ENCODE measurements around the gene TSSK6.

Gene TSSK6

GRCh38 chr19:19544257-19544953 is 29.1 kb upstream of the TSSK6 start:
- DNase-seq = no peak

- DNase-seq = no peak
Observed at GRCh38 chr19:19543640-19544039, 28.3 kb upstream of the TSSK6 start.

- no peak for DNase-seq
Observed at GRCh38 chr19:19543101-19543500, 27.8 kb upstream of the TSSK6 start.

- DNase-seq = no peak
Observed at GRCh38 chr19:19542507-19542906, 27.2 kb upstream of the TSSK6 start.

- DNase-seq = no peak
Observed at GRCh38 chr19:19541616-19542015, 26.3 kb upstream of the TSSK6 start.

GRCh38 chr19:19540715-19541515 is 25.6 kb upstream of the TSSK6 start:
- DNase-seq = peak in 1 of 2 experiments; percentile 14

- no peak for DNase-seq
Observed at GRCh38 chr19:19540064-19540714, 24.8 kb upstream of the TSSK6 start.

GRCh38 chr19:19539698-19540063 is 24.3 kb upstream of the TSSK6 start:
- DNase-seq = no peak

- no peak for DNase-seq
Observed at GRCh38 chr19:19538785-19539166, 23.4 kb upstream of the TSSK6 start.

- DNase-seq = no peak
Observed at GRCh38 chr19:19538061-19538784, 22.9 kb upstream of the TSSK6 start, which contains the start of gene CILP2. Gene CILP2, plus strand, starts transcription at chr19:19538265. Its CDS starts 85 bp downstream, at chr19:19538350.

GRCh38 chr19:19537075-19538048 is 22.0 kb upstream of the TSSK6 start:
- no peak for DNase-seq

- DNase-seq = no peak
Observed at GRCh38 chr19:19535311-19536191, 20.2 kb upstream of the TSSK6 start.

GRCh38 chr19:19534556-19535265 is 19.4 kb upstream of the TSSK6 start:
- no peak for DNase-seq

- DNase-seq = no peak
Observed at GRCh38 chr19:19533841-19534240, 18.5 kb upstream of the TSSK6 start.

GRCh38 chr19:19532806-19533701 is 17.7 kb upstream of the TSSK6 start:
- no peak for DNase-seq

- no peak for DNase-seq
Observed at GRCh38 chr19:19531951-19532805, 16.8 kb upstream of the TSSK6 start.

GRCh38 chr19:19530889-19531288 is 15.5 kb upstream of the TSSK6 start:
- no peak for DNase-seq

- DNase-seq = no peak
Observed at GRCh38 chr19:19530423-19530804, 15.1 kb upstream of the TSSK6 start.
